MM.1S (cell line): ENCODE measurements around the gene FYN.
"Not testable (repeated sequence)": the region's sequence is repeated elsewhere in the genome, so short reads cannot be mapped to it uniquely, and the experiment has no call there.

Experiments
- EZH2phosphoT487 ChIP-seq: fragments of 300-600 bp; sonication (generic); IDR thresholded peaks from 2 replicates; pipeline ENCODE4 v1.6.1; 2018; ENCODE audit warnings: antibody characterized with exemption, low read length
- TF ChIP-seq, protein P1 (sequence below): fragments of 300-600 bp; sonication (generic); IDR thresholded peaks from 2 replicates; pipeline ENCODE4 v1.5.1; 2016; ENCODE audit warnings: antibody characterized with exemption, low read length, mixed read lengths

DNA sequence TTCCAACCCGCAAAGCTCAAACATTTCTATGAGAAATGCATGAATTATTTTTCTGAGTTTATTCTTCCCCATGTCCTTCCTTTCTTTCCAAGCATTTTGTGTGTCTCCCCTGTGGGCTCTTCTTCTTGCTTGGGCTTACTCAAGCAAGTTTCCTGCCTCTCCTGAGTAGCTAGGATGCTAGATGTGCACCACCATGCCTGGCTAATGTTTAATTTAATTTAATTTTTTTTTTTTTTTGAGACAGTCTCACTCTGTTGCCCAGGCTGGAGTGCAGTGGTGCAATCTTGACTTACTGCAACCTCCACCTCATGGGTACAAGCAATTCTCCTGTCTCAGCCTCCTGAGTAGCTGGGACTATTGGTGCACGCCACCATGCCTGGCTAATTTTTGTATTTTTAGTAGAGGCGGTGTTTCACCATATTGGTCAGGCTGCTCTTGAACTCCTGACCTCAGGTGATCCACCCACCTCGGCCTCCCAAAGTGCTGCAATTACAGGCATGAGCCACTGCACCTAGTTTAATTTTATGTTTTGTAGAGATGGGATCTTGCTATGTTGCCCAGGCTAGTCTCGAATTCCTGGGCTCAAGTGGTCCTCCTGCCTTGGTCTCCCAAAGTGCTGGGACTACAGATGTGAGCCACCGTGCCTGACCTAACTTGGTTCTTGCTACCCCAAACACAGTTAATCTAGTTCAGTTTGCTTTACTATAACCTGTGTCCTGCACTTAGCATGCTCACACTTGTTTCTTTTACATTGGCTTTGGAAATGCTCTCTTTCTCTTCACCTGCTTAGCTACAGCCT lies 192.2 kb downstream of the FYN start:
- TF ChIP-seq, protein P1, sequence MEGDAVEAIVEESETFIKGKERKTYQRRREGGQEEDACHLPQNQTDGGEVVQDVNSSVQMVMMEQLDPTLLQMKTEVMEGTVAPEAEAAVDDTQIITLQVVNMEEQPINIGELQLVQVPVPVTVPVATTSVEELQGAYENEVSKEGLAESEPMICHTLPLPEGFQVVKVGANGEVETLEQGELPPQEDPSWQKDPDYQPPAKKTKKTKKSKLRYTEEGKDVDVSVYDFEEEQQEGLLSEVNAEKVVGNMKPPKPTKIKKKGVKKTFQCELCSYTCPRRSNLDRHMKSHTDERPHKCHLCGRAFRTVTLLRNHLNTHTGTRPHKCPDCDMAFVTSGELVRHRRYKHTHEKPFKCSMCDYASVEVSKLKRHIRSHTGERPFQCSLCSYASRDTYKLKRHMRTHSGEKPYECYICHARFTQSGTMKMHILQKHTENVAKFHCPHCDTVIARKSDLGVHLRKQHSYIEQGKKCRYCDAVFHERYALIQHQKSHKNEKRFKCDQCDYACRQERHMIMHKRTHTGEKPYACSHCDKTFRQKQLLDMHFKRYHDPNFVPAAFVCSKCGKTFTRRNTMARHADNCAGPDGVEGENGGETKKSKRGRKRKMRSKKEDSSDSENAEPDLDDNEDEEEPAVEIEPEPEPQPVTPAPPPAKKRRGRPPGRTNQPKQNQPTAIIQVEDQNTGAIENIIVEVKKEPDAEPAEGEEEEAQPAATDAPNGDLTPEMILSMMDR, result not testable (repeated sequence)
- not testable (repeated sequence) for TF ChIP-seq EZH2phosphoT487
